Activated naive CD4-positive, alpha-beta T cell (primary cell): ENCODE results near the gene SYNGR1.

Experiments used
- DNase-seq, 4 experiments: peaks; one replicate each; lab custom pipeline; 2025; lab: John Stamatoyannopoulos, UW

Gene SYNGR1

GRCh38 chr22:39371732-39372131, 21.9 kb downstream of the SYNGR1 start:
- DNase-seq: no peak

DNA sequence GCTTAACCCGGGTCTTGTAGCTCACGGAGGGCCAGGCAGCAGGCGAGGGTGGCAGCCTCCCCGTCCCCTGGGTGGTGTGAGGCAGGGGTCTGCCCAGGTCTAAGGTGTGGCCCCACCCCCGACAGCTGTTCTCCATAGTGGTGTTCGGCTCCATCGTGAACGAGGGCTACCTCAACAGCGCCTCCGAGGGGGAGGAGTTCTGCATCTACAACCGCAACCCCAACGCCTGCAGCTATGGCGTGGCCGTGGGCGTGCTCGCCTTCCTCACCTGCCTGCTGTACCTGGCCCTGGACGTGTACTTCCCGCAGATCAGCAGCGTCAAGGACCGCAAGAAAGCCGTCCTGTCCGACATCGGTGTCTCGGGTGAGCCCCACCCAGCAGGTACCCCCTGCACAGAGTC, 24.4 kb downstream of the SYNGR1 start:
- DNase-seq: no peak

GRCh38 chr22:39374801-39375200, 25.0 kb downstream of the SYNGR1 start:
- DNase-seq: no peak

DNA sequence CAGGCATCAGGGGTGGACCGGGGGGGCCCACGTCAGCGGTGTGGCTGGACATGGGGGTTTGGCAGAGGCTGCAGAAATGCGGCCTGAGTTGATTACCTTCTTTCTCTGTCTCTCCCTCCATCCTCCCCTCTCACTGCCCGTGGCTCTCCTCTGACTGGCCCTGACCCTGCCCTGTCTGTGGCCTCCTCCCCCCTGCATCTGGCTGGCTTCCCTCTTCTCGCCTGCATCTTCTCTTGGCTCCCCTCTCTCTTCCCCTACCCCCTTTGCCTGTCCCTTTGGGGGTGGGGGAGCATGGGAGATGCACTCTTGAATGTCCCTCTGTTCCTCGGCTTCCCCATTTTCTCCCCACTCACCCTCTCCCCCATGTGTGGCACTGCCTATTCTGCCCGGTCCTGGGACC, 25.9 kb downstream of the SYNGR1 start:
- no peak for DNase-seq

DNA sequence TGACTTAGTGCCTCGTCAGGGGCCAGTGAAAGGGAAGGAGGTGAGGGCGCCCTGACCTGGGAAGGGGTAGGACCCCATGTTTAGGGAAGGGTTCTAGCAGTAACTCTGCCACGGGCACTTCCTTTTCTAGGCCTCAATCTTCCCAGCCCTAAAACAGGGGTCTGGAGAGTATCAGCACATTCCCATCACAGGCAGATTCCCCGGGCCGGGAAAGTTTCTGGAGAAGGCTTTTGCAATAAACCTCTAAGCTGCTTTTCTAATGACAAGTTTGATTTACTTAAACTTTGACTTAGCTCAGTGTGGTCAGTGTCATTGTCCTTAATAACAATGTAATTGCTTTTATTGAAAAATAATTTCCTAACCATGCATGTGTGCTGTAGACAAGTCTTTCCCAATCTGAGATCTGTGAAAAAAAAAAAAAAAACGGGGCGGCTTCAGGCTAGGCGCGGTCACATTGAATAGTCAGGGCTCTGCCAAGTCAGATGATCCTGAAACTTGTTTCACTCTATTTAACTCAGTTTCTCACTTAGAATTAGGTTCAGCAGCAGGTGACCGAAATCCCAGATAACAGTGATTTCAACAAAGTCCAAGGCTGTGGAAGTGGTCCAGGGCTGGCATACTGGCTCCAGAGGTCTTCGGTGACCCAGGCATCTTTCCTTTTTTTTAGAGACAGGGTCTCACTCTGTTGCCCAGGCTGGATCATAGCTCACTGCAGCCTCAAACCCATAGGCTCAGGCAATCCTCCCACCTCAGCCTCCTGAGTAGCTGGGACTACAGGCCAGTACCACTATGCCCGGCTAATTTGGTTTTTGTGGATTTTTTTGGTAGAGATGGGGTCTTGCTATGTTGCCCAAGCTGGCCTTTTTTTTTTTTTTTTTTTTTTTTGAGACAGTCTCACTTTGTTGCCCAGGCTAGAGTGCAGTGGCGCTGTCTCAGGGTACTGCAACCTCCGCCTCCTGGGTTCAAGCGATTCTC, 30.3 kb downstream of the SYNGR1 start:
- no peak for DNase-seq

DNA sequence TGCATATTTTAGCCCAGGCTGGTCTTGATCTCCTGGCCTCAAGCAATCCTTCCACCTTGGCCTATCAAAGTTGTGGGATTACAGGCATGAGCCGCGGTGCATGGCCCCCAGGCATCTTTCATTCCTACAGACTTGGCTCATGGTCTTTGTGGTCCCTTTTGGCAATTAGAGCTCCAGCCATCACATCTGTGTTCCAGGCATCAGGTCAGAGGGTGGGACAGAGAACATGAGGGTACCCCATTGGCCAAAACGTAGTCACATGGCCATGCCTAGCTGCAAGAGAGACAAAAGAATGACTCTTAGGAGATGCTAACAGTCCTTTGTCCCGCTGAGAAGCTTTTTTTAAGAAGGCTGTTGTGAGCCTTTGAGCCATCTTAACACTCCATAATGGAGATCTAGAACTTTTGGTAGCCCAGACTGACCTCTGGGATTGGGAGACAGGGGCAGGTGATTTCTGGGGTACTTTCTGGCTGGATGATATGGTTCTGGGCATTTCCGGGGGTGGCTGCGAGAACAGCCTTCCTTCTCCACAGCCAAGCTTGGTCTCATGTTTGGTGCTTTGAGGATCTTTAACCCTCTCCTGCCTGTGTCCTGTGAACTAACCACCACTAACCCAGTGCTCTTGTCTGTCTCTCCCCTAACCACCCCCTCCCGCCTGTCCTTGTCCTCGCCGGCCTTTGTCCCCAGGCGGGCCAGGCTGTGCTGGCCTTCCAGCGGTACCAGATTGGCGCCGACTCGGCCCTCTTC, 31.4 kb downstream of the SYNGR1 start:
- DNase-seq: no peak

GRCh38 chr22:39381930-39382329, 32.1 kb downstream of the SYNGR1 start:
- DNase-seq: no peak

- DNase-seq: no peak
Measured at GRCh38 chr22:39382410-39382809, 32.6 kb downstream of the SYNGR1 start.

- DNase-seq: no peak
Measured at GRCh38 chr22:39383841-39384625, 34.2 kb downstream of the SYNGR1 start.

- DNase-seq: no peak
Measured at GRCh38 chr22:39384750-39385480, 35.1 kb downstream of the SYNGR1 start.

GRCh38 chr22:39388261-39389011, 38.6 kb downstream of the SYNGR1 start:
- peak; percentile 27 to 74 (median 52) for DNase-seq

DNA sequence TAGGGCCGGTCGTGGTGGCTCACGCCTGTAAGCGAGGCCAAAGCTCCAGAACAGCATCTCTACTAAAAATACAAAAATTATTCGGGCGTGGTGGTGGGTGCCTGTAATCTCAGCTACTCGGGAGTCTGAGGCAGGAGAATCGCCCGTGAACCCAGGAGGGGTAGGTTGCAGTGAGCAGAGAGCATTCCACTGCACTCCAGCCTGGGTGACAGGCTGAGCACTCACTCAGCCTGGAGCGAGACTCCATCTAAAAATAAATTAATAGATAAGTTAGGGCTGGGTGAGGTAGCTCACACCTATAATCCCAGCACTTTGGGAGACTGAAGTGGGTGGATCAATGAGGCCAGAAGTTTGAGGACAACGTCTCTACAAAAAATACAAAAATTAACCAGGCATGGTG, 39.6 kb downstream of the SYNGR1 start:
- no peak for DNase-seq

DNA sequence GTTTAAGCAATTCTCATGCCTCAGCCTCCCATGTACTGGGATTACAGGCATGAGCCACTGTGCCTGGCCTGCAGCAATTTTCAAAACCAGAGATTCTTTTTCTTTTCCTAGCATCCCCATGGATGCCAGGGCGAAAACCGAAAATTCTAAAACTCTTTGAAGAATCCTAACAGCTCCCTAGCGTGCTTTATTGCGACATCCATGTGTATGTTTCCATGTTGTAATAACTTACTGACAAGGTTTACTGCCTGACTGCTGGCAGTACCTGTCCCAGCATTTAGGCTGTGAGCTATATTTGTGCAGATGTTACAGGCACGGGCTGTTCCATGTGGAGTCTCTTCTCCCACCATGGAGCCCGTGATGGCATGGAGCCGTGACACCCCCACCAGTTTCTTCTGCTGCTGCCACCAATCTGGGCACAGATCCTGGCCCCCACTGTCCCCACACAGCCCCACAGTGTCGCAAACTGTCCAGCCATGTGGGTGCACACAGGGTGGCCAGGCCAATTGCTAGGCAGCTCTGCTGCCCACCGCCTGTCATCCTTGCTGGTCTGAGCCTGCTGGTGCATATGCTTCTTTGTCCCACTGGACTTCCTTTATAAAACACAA, 42.7 kb downstream of the SYNGR1 start:
- DNase-seq: no peak

- DNase-seq: no peak
Measured at GRCh38 chr22:39395936-39396796, 46.4 kb downstream of the SYNGR1 start.

DNA sequence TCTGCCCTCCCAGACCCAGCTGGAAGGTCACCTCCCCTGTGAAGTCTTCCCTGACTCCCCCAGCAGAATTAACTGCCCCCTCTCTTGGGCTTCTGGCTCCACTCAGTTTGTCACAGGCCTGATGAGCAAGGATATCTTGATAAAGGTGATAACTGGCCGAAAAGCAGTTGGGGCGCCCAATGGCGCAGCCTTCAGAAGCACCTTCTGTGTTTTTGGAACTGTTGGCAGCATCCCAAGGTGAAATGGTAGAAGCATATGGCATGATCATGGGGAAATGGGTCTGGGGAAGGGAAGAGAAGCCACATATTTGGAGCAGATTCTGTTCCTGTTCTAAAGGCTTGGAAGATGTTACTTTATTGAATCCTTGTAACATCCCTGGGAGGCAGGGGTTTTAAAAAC, 47.0 kb downstream of the SYNGR1 start:
- no peak for DNase-seq

GRCh38 chr22:39401301-39401631, 51.5 kb downstream of the SYNGR1 start:
- DNase-seq: no peak

- no peak for DNase-seq
Measured at GRCh38 chr22:39405346-39406085, 55.7 kb downstream of the SYNGR1 start.

GRCh38 chr22:39408173-39408572, 58.4 kb downstream of the SYNGR1 start:
- DNase-seq: no peak

- no peak for DNase-seq
Measured at GRCh38 chr22:39408807-39409206, 59.0 kb downstream of the SYNGR1 start.
